ENCODE data around the gene KCNC3. TPM values are rescaled to one million over a fixed set of nuclear protein-coding genes. Genes with fewer than 3 reads are reported as not detected.

Gene KCNC3
- total and polyA plus RNA-seq, 2 of the 4 experiments (the other 2 are of a cell fraction): 0.07 TPM; not detected in 1

GRCh38 chr19:50314724-50315708 lies 14.2 kb downstream of the KCNC3 start:
- H3K14ac ChIP-seq (replicated peaks; ENCODE audit: low read depth, low read length): no peak overlapping the region
- H4K8ac ChIP-seq (ENCODE audit: low read depth in 2 of 2, low read length in 2 of 2): no peak overlapping the region
- H3K27ac ChIP-seq (ENCODE audit: insufficient read depth, low read length): no peak overlapping the region
- H2BK5ac ChIP-seq (ENCODE audit: low read depth, low read length, poor library complexity, severe bottlenecking): no peak overlapping the region
- H3K23ac ChIP-seq (ENCODE audit: low read depth, low read length): no peak overlapping the region
- no peak overlapping the region for H3K4me3 ChIP-seq (ENCODE audit: insufficient read depth, low read depth, low read length)
- TF ChIP-seq RCOR1 (IDR thresholded peaks at IDR 0.05; ENCODE audit: insufficient replicate concordance, low read length) (no peak), CHD1 (IDR thresholded peaks at IDR 0.05; ENCODE audit: low read depth, low read length) (no peak), ELK1 (IDR thresholded peaks at IDR 0.05; ENCODE audit: borderline replicate concordance, low read depth, low read length) (no peak), CTCF (conservative IDR thresholded peaks at IDR 0.05; ENCODE audit: low read depth, low read length) (no peak), RFX5 (IDR thresholded peaks at IDR 0.05; ENCODE audit: low read depth, low read length) (no peak), USF2 (IDR thresholded peaks at IDR 0.05; ENCODE audit: low read depth, low read length) (no peak), MXI1 (IDR thresholded peaks at IDR 0.05; ENCODE audit: borderline replicate concordance, low read depth, low read length) (no peak), MAZ (IDR thresholded peaks at IDR 0.05; ENCODE audit: borderline replicate concordance, low read depth, low read length) (no peak), POLR2A (IDR thresholded peaks at IDR 0.05; ENCODE audit: low read depth, low read length) (no peak), NFE2L2 (IDR thresholded peaks at IDR 0.05; ENCODE audit: low read depth, low read length) (no peak), SMC3 (IDR thresholded peaks at IDR 0.05; ENCODE audit: low read depth, low read length) (no peak), BHLHE40 (IDR thresholded peaks at IDR 0.05; ENCODE audit: low read depth, low read length) (no peak), RAD21 (IDR thresholded peaks at IDR 0.05; ENCODE audit: low read length) (no peak)
- H3K9me1 ChIP-seq (ENCODE audit: insufficient read depth, low read length): no peaks in the 10 kb centered on the region
- no peak overlapping the region for H3K4ac ChIP-seq (ENCODE audit: low read depth, low read length)
- H3K79me1 ChIP-seq (ENCODE audit: low read depth in 1 of 2, low read length in 2 of 2): no peaks in the 10 kb centered on the region
- no peak overlapping the region for H2AK9ac ChIP-seq (replicated peaks; ENCODE audit: low read depth, low read length, poor library complexity)
- dilution Hi-C loops (cut with HindIII; ENCODE audit: low sequenced_read_pairs, unreplicated experiment) (no loop called here), intact Hi-C loops (cut with micrococcal nuclease) (no loop called here), in situ Hi-C loops (cut with MboI; ENCODE audit: low sequenced_read_pairs) (no loop called here)
- ChIA-PET CTCF (no interaction called here), POLR2A (ENCODE audit: unreplicated experiment) (no interaction called here)
- no peaks in the 10 kb centered on the region for H3K4me1 ChIP-seq (ENCODE audit: control insufficient read depth, insufficient read depth, low read length)
- no peak overlapping the region for H4K91ac ChIP-seq (ENCODE audit: insufficient read depth, low read depth, low read length)
- no peak overlapping the region for H2BK20ac ChIP-seq (ENCODE audit: low read depth, low read length)
- H3K9me3 ChIP-seq (ENCODE audit: control insufficient read depth, insufficient read depth, low read length): no peaks in the 10 kb centered on the region
- H2BK120ac ChIP-seq (ENCODE audit: low read depth, low read length): no peak overlapping the region
- peaks cover 38% of the 10 kb centered on the region for H3K27me3 ChIP-seq (ENCODE audit: control insufficient read depth, insufficient read depth, low read length)
- no peak overlapping the region for H3K56ac ChIP-seq (ENCODE audit: extremely low read depth, insufficient read depth, low read length)
- ATAC-seq (ENCODE audit: low read depth): no peak
- no peak overlapping the region for H3K9ac ChIP-seq (ENCODE audit: low read depth, low read length)
- no peaks in the 10 kb centered on the region for H3K36me3 ChIP-seq (ENCODE audit: control insufficient read depth, insufficient read depth, low read length)
- no peaks in the 10 kb centered on the region for H4K20me1 ChIP-seq (ENCODE audit: insufficient read depth, low read length)
- no peak overlapping the region for H2AK5ac ChIP-seq (ENCODE audit: low read depth, low read length)
- no peak overlapping the region for H3K4me2 ChIP-seq (ENCODE audit: low read depth, low read length)
- no peak for DNase-seq
- no peak overlapping the region for H2BK15ac ChIP-seq (ENCODE audit: low read depth, low read length)
- WGBS, 2 experiments (ENCODE audit: extremely low coverage in 2 of 2, insufficient read length in 1 of 2): no CpG with 5 or more reads among the region's 40 CpGs
- no peak overlapping the region for H3K18ac ChIP-seq (ENCODE audit: low read depth, low read length)
- BruUV-seq (replicated peaks): no TSS peak
- no peak overlapping the region for H2AFZ ChIP-seq (replicated peaks; ENCODE audit: low read length, poor library complexity)
- H4K5ac ChIP-seq (ENCODE audit: low read depth, low read length): no peak overlapping the region

All from IMR-90 (cell line).